ENCODE results near the gene CALU.

GRCh38 chr7:128810997-128811396, 71.8 kb downstream of the CALU start:
- TF ChIP-seq, protein P1, sequence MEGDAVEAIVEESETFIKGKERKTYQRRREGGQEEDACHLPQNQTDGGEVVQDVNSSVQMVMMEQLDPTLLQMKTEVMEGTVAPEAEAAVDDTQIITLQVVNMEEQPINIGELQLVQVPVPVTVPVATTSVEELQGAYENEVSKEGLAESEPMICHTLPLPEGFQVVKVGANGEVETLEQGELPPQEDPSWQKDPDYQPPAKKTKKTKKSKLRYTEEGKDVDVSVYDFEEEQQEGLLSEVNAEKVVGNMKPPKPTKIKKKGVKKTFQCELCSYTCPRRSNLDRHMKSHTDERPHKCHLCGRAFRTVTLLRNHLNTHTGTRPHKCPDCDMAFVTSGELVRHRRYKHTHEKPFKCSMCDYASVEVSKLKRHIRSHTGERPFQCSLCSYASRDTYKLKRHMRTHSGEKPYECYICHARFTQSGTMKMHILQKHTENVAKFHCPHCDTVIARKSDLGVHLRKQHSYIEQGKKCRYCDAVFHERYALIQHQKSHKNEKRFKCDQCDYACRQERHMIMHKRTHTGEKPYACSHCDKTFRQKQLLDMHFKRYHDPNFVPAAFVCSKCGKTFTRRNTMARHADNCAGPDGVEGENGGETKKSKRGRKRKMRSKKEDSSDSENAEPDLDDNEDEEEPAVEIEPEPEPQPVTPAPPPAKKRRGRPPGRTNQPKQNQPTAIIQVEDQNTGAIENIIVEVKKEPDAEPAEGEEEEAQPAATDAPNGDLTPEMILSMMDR (IDR thresholded peaks at IDR 0.05): no peak
- no peak for TF ChIP-seq POLR2A (IDR thresholded peaks at IDR 0.05)
- no peak for TF ChIP-seq EP300 (IDR thresholded peaks at IDR 0.05)
